IMR-90 (cell line): ENCODE measurements around the gene SLC8A3. TPM values are rescaled to one million over a fixed set of nuclear protein-coding genes. Genes with fewer than 3 reads are reported as not detected.

Experiments used
- ATAC-seq: fragments of 200-7000 bp; cut with Tn5 transposase; 2 replicates; pipeline ENCODE4 v1.9.1; 2020; ENCODE audit warnings: low read depth, mild to moderate bottlenecking, moderate library complexity
- BruUV-seq: library from RNA; stranded (reverse); fragments of 400-500 nt; replicated peaks from 2 replicates; lab custom pipeline; 2021; lab: Mats Ljungman, UMichigan
- CTCF ChIA-PET: fragments of 300-600 bp; formaldehyde crosslinking; extraction: SDS; loops from one replicate; lab custom pipeline; 2021; ENCODE audit warnings: antibody characterized with exemption; lab: Yijun Ruan, JAX
- POLR2A ChIA-PET: fragments of 300-600 bp; sonication (Branson Sonifier 250); formaldehyde crosslinking; loops from one replicate; lab custom pipeline; 2022; ENCODE audit warnings: antibody characterized with exemption; ENCODE audit not compliant: unreplicated experiment; lab: Charles Lee
- DNase-seq: peaks from one replicate; pipeline ENCODE4 v3.0.0; 2013
- H2AFZ ChIP-seq: replicated peaks from 2 replicates; pipeline ENCODE3; 2013; ENCODE audit warnings: low read length, mild to moderate bottlenecking; ENCODE audit not compliant: poor library complexity
- H2AK5ac ChIP-seq: 2 replicates; pipeline ENCODE4 v1.6.1; 2013; ENCODE audit warnings: low read depth, low read length, inconsistent platforms
- H2AK9ac ChIP-seq: replicated peaks from 2 replicates; pipeline ENCODE3; 2013; ENCODE audit warnings: mild to moderate bottlenecking, low read depth, low read length, moderate library complexity; ENCODE audit not compliant: poor library complexity
- H2BK120ac ChIP-seq: 2 replicates; pipeline ENCODE4 v1.6.1; 2013; ENCODE audit warnings: low read depth, low read length, inconsistent platforms
- H2BK15ac ChIP-seq: 3 replicates; pipeline ENCODE4 v1.6.1; 2013; ENCODE audit warnings: low read depth, low read length, inconsistent platforms
- H2BK20ac ChIP-seq: 2 replicates; pipeline ENCODE4 v1.6.1; 2013; ENCODE audit warnings: low read depth, mild to moderate bottlenecking, inconsistent platforms, low read length, moderate library complexity
- H2BK5ac ChIP-seq: 2 replicates; pipeline ENCODE4 v1.6.1; 2013; ENCODE audit warnings: mild to moderate bottlenecking, low read depth, low read length, inconsistent platforms; ENCODE audit not compliant: poor library complexity, severe bottlenecking
- H3K14ac ChIP-seq: replicated peaks from 2 replicates; pipeline ENCODE4 v1.6.1; 2013; ENCODE audit warnings: low read depth, low read length, inconsistent platforms
- H3K18ac ChIP-seq: 2 replicates; pipeline ENCODE4 v1.6.1; 2013; ENCODE audit warnings: low read depth, low read length, control low read depth
- H3K23ac ChIP-seq: 2 replicates; pipeline ENCODE4 v1.6.1; 2013; ENCODE audit warnings: low read depth, low read length, inconsistent platforms
- H3K27ac ChIP-seq: 2 replicates; pipeline ENCODE4 v1.5.1; 2013; ENCODE audit warnings: mild to moderate bottlenecking, control low read depth, low read length; ENCODE audit not compliant: insufficient read depth
- H3K27me3 ChIP-seq: 2 replicates; pipeline ENCODE4 v1.6.1; 2013; ENCODE audit warnings: low read length; ENCODE audit not compliant: control insufficient read depth, insufficient read depth
- H3K36me3 ChIP-seq: 2 replicates; pipeline ENCODE4 v1.6.1; 2013; ENCODE audit warnings: low read length, mixed read lengths; ENCODE audit not compliant: control insufficient read depth, insufficient read depth
- H3K4ac ChIP-seq: 2 replicates; pipeline ENCODE4 v1.6.1; 2013; ENCODE audit warnings: low read depth, low read length, inconsistent platforms
- H3K4me1 ChIP-seq: 2 replicates; pipeline ENCODE4 v1.6.1; 2013; ENCODE audit warnings: low read length, mixed read lengths; ENCODE audit not compliant: control insufficient read depth, insufficient read depth
- H3K4me2 ChIP-seq: 2 replicates; pipeline ENCODE4 v1.6.1; 2013; ENCODE audit warnings: low read depth, mild to moderate bottlenecking, control low read depth, low read length, moderate library complexity
- H3K4me3 ChIP-seq: 2 replicates; pipeline ENCODE4 v1.5.1; 2013; ENCODE audit warnings: low read depth, mild to moderate bottlenecking, control low read depth, low read length, moderate library complexity; ENCODE audit not compliant: insufficient read depth
- H3K56ac ChIP-seq: 2 replicates; pipeline ENCODE4 v1.6.1; 2013; ENCODE audit warnings: low read length, inconsistent platforms; ENCODE audit not compliant: insufficient read depth; ENCODE audit errors: extremely low read depth
- H3K79me1 ChIP-seq, 2 experiments: 2 replicates each; pipeline ENCODE4 v1.6.1; 2013; ENCODE audit warnings: low read length in 2 of 2, inconsistent platforms in 1 of 2, low read depth in 1 of 2
- H3K9ac ChIP-seq: 2 replicates; pipeline ENCODE4 v1.6.1; 2013; ENCODE audit warnings: low read depth, low read length, control low read depth
- H3K9me1 ChIP-seq: 2 replicates; pipeline ENCODE4 v1.6.1; 2013; ENCODE audit warnings: low read length, inconsistent platforms; ENCODE audit not compliant: insufficient read depth
- H3K9me3 ChIP-seq: 2 replicates; pipeline ENCODE4 v1.6.1; 2013; ENCODE audit warnings: low read length; ENCODE audit not compliant: control insufficient read depth, insufficient read depth
- H4K20me1 ChIP-seq: 2 replicates; pipeline ENCODE4 v1.6.1; 2013; ENCODE audit warnings: low read length, inconsistent platforms; ENCODE audit not compliant: insufficient read depth
- H4K5ac ChIP-seq: 2 replicates; pipeline ENCODE4 v1.6.1; 2013; ENCODE audit warnings: mild to moderate bottlenecking, low read depth, low read length, control low read depth
- H4K8ac ChIP-seq, 2 experiments: 2 replicates each; pipeline ENCODE4 v1.6.1; 2013; ENCODE audit warnings: low read depth in 2 of 2, low read length in 2 of 2, control low read depth in 1 of 2, inconsistent platforms in 1 of 2
- H4K91ac ChIP-seq: 2 replicates; pipeline ENCODE4 v1.6.1; 2013; ENCODE audit warnings: low read depth, low read length, inconsistent platforms; ENCODE audit not compliant: insufficient read depth
- BHLHE40 ChIP-seq: fragments of 150-350 bp; IDR thresholded peaks from 2 replicates; pipeline ENCODE4 v1.6.1; 2016; ENCODE audit warnings: mild to moderate bottlenecking, low read depth, low read length
- CEBPB ChIP-seq: IDR thresholded peaks from 2 replicates; pipeline ENCODE4 v1.6.1; 2012; ENCODE audit warnings: low read depth, low read length, improper control_type of control experiment
- CHD1 ChIP-seq: IDR thresholded peaks from 2 replicates; pipeline ENCODE4 v1.6.1; 2012; ENCODE audit warnings: low read depth, low read length, improper control_type of control experiment
- ELK1 ChIP-seq: fragments of 150-350 bp; IDR thresholded peaks from 2 replicates; pipeline ENCODE4 v1.6.1; 2016; ENCODE audit warnings: low read depth, mild to moderate bottlenecking, low read length, moderate library complexity, borderline replicate concordance
- MAFK ChIP-seq: IDR thresholded peaks from 2 replicates; pipeline ENCODE4 v1.6.1; 2012; ENCODE audit warnings: low read depth, low read length, improper control_type of control experiment
- MAZ ChIP-seq: IDR thresholded peaks from 2 replicates; pipeline ENCODE4 v1.6.1; 2012; ENCODE audit warnings: low read depth, mild to moderate bottlenecking, low read length, improper control_type of control experiment, moderate library complexity, borderline replicate concordance
- RAD21 ChIP-seq: IDR thresholded peaks from 2 replicates; pipeline ENCODE4 v1.6.1; 2012; ENCODE audit warnings: low read length, improper control_type of control experiment
- SMC3 ChIP-seq: fragments of 150-350 bp; IDR thresholded peaks from 2 replicates; pipeline ENCODE4 v1.6.1; 2016; ENCODE audit warnings: low read depth, mild to moderate bottlenecking, antibody characterized with exemption, low read length, moderate library complexity
- dilution Hi-C: fragments of 300-500 bp; cut with HindIII; formaldehyde crosslinking; loops from one replicate; pipeline ENCODE4 v1.14.3; 2018; ENCODE audit warnings: low sequenced_read_pairs; ENCODE audit not compliant: unreplicated experiment
- in situ Hi-C: fragments of 300-500 bp; cut with MboI; formaldehyde crosslinking; loops from 3 replicates; pipeline ENCODE4 v1.14.3; 2019; ENCODE audit warnings: low sequenced_read_pairs, inconsistent platforms, mixed read lengths
- intact Hi-C: fragments of 100-400 bp; cut with micrococcal nuclease; formaldehyde crosslinking; loops from 2 replicates; pipeline ENCODE4 v1.10.0; 2022
- polyA plus RNA-seq, 3 experiments: library from polyadenylated mRNA; depleted of rRNA; stranded (reverse); fragments of >200 nt; gene quantifications; 2 replicates each; pipeline ENCODE4 v1.2.3, GENCODE V29; 2012; ENCODE audit warnings: low replicate concordance in 1 of 3
- total RNA-seq: library from RNA; depleted of rRNA; stranded (reverse); fragments of >200 nt; gene quantifications from 2 replicates; pipeline ENCODE4 v1.2.3, GENCODE V29; 2012

Gene SLC8A3
- total and polyA plus RNA-seq, 2 of the 4 experiments (the other 2 are of a cell fraction) = under 0.01 TPM; not detected in 1

GRCh38 chr14:70078329-70078728, 110.4 kb downstream of the SLC8A3 start:
- TF ChIP-seq MAFK (no peak), MAZ (no peak), ELK1 (no peak), SMC3 (no peak), RAD21 (no peak), CEBPB (no peak), BHLHE40 (no peak), CHD1 (no peak)
- no peak overlapping the region for H2AK5ac ChIP-seq
- dilution Hi-C loops = no loop called here
- intact Hi-C loops = no loop called here
- POLR2A ChIA-PET = no interaction called here
- H3K27me3 ChIP-seq = peaks cover 7% of the 10 kb centered on the region; the same call in 1 of the 2 replicates
- CTCF ChIA-PET = no interaction called here
- BruUV-seq = no TSS peak
- H3K9ac ChIP-seq = no peak overlapping the region
- H4K91ac ChIP-seq = no peak overlapping the region
- H3K79me1 ChIP-seq = no peaks in the 10 kb centered on the region
- H3K4me3 ChIP-seq = no peak overlapping the region
- H2BK20ac ChIP-seq = no peak overlapping the region
- no peak overlapping the region for H2AFZ ChIP-seq
- no peak overlapping the region for H3K4ac ChIP-seq
- no peak overlapping the region for H3K27ac ChIP-seq
- ATAC-seq (no peak), DNase-seq (no peak)
- H4K8ac ChIP-seq = no peak overlapping the region
- no peaks in the 10 kb centered on the region for H3K4me1 ChIP-seq
- no peak overlapping the region for H2BK120ac ChIP-seq
- no peaks in the 10 kb centered on the region for H4K20me1 ChIP-seq
- no peaks in the 10 kb centered on the region for H3K9me3 ChIP-seq
- H2BK15ac ChIP-seq = no peak overlapping the region
- no peak overlapping the region for H3K23ac ChIP-seq
- H3K56ac ChIP-seq = no peak overlapping the region
- no peak overlapping the region for H3K4me2 ChIP-seq
- H3K36me3 ChIP-seq = no peaks in the 10 kb centered on the region
- no peaks in the 10 kb centered on the region for H3K9me1 ChIP-seq
- in situ Hi-C loops = no loop called here
- H2BK5ac ChIP-seq = no peak overlapping the region
- no peak overlapping the region for H2AK9ac ChIP-seq
- H3K14ac ChIP-seq = no peak overlapping the region
- H3K18ac ChIP-seq = no peak overlapping the region
- no peak overlapping the region for H4K5ac ChIP-seq
